ENCODE results near the gene VEZF1.
"Not testable (repeated sequence)": the region's sequence is repeated elsewhere in the genome, so short reads cannot be mapped to it uniquely, and the experiment has no call there.

The VEZF1 gene

GRCh38 chr17:57979076-57979475, 9.0 kb downstream of the VEZF1 start:
- DNase-seq (ENCODE audit: extremely low spot score, insufficient read length, low read depth): no peak
- no peak for FAIRE-seq

GRCh38 chr17:57976594-57976993, 11.5 kb downstream of the VEZF1 start:
- DNase-seq (ENCODE audit: extremely low spot score, insufficient read length, low read depth) (no peak), FAIRE-seq (no peak)

- FAIRE-seq: no peak
- no peak for DNase-seq (ENCODE audit: extremely low spot score, insufficient read length, low read depth)
These were observed 13.0 kb downstream of the VEZF1 start for GRCh38 chr17:57975044-57975443.

- not testable (repeated sequence) for DNase-seq (ENCODE audit: extremely low spot score, insufficient read length, low read depth); FAIRE-seq
These were observed 13.8 kb downstream of the VEZF1 start for GRCh38 chr17:57974053-57974824.

GRCh38 chr17:57972151-57972550, 15.9 kb downstream of the VEZF1 start:
- DNase-seq (ENCODE audit: extremely low spot score, insufficient read length, low read depth): no peak
- FAIRE-seq: no peak

- DNase-seq (ENCODE audit: extremely low spot score, insufficient read length, low read depth) (no peak), FAIRE-seq (no peak)
These were observed 16.5 kb downstream of the VEZF1 start for GRCh38 chr17:57971572-57971971.

GRCh38 chr17:57970710-57971109, 17.3 kb downstream of the VEZF1 start:
- no peak for FAIRE-seq
- DNase-seq (ENCODE audit: extremely low spot score, insufficient read length, low read depth): no peak

GRCh38 chr17:57968456-57968855, 19.6 kb downstream of the VEZF1 start:
- FAIRE-seq (no peak), DNase-seq (ENCODE audit: extremely low spot score, insufficient read length, low read depth) (no peak)

- DNase-seq (ENCODE audit: extremely low spot score, insufficient read length, low read depth) (no peak), FAIRE-seq (no peak)
These were observed 21.2 kb downstream of the VEZF1 start for GRCh38 chr17:57966875-57967274.

GRCh38 chr17:57966246-57966645, 21.8 kb downstream of the VEZF1 start:
- DNase-seq (ENCODE audit: extremely low spot score, insufficient read length, low read depth) (no peak), FAIRE-seq (no peak)

- FAIRE-seq: no peak
- no peak for DNase-seq (ENCODE audit: extremely low spot score, insufficient read length, low read depth)
These were observed 22.4 kb downstream of the VEZF1 start for GRCh38 chr17:57965521-57966160.

- FAIRE-seq: no peak
- no peak for DNase-seq (ENCODE audit: extremely low spot score, insufficient read length, low read depth)
These were observed 24.9 kb downstream of the VEZF1 start for GRCh38 chr17:57963149-57963511.

- DNase-seq (ENCODE audit: extremely low spot score, insufficient read length, low read depth) (no peak), FAIRE-seq (no peak)
These were observed 25.5 kb downstream of the VEZF1 start for GRCh38 chr17:57962279-57963148.

- DNase-seq (ENCODE audit: extremely low spot score, insufficient read length, low read depth): no peak
- no peak for FAIRE-seq
These were observed 28.1 kb downstream of the VEZF1 start for GRCh38 chr17:57959929-57960328.

GRCh38 chr17:57958391-57958790, 29.7 kb downstream of the VEZF1 start:
- DNase-seq (ENCODE audit: extremely low spot score, insufficient read length, low read depth); FAIRE-seq: not testable (repeated sequence)

- FAIRE-seq (no peak), DNase-seq (ENCODE audit: extremely low spot score, insufficient read length, low read depth) (no peak)
These were observed 30.2 kb downstream of the VEZF1 start for GRCh38 chr17:57957886-57958285.

GRCh38 chr17:57957120-57957850, 30.8 kb downstream of the VEZF1 start:
- DNase-seq (ENCODE audit: extremely low spot score, insufficient read length, low read depth) (no peak), FAIRE-seq (no peak)

- FAIRE-seq (peak; percentile 92), DNase-seq (ENCODE audit: extremely low spot score, insufficient read length, low read depth) (peak; percentile 51)
These were observed 31.5 kb downstream of the VEZF1 start for GRCh38 chr17:57956291-57957119.

- no peak for FAIRE-seq
- DNase-seq (ENCODE audit: extremely low spot score, insufficient read length, low read depth): peak; percentile 60
These were observed 32.7 kb downstream of the VEZF1 start, which contains the start of gene CUEDC1 for GRCh38 chr17:57955183-57955931. Gene CUEDC1, minus strand, starts transcription at chr17:57955412. Its CDS starts 69,848 bp downstream, at chr17:57885564.

Data from GM18507 (cell line).